NCI-H345 treated with DMSO at 0.1 percent for 48 hours (cell line): ENCODE data around the gene E2F8.

Experiments
- DNase-seq: peaks from one replicate; lab custom pipeline; 2025; ENCODE audit not compliant: unreplicated experiment; lab: John Stamatoyannopoulos, UW

Gene E2F8

DNA sequence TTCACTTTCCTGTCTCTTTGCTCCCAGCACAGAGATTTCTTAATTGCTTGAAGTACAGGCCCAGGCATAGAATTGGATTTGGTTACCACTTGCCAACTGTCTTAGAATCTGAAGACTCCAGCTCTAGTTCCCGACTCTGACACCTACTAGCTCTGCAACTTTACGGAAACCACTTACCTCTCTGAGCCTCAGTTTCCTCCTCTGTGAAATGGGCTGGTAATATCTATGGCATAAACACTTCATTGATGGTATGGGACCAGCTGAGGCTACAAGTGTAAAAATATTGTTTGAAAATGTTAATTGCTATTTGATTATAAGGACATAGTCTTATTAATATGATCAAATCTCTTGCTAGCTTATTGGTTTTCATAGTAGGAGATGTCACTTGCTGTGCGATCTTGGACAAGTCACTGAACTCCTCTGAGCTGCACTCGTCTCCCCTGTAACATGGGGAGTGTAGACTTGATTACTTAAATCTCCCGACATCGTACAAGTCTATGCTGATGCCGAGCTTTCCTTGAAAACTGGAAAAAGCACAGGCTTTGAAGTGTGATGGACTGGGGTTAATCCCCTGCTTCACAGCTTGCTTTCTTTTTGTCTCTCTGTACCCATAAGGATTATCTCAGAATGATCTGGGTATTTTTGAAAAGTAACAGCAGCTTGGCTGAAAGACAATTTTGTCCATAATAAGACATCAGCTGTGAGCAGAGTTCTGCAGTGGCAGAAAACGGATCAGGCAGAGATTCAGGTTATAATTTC, 11.8 kb upstream of the E2F8 start:
- DNase-seq: no peak

DNA sequence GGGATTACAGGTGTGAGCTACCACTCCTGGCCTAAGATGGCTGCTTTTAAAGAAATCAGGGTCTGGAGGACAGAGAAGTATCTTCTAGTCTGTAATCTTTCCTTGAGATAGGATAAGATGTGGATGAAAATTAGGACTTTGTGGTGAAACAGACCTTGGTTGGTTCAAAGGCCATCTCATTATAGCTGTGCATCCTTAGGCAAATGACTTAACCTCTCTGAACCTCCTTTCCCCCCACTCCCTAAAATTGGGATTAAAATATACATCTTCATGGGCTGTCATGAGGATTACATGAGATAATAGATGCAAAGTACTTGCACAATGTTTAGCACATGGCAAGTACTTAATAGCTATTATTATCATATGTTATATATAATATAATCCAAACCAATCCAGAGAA, 10.8 kb upstream of the E2F8 start:
- no peak for DNase-seq

DNA sequence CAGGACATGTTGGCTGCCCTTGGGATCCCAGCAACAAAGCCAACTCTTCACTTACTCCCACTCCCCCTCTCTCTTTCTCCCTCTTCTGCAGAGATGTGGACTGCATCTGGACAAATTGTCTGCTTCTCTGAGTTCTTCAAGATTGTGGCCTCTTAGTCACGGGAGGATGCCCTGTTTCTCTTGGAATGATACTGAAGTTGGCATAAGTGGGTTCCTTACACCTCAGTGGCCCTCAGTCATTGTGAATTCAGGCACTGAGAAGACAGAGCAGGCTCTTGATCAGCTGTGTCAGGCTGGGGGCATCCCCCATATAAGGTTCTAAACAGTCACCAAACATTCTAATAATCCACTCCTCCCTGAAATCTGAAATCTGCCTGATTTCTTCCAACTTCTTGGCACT, 6.1 kb upstream of the E2F8 start:
- DNase-seq: no peak

DNA sequence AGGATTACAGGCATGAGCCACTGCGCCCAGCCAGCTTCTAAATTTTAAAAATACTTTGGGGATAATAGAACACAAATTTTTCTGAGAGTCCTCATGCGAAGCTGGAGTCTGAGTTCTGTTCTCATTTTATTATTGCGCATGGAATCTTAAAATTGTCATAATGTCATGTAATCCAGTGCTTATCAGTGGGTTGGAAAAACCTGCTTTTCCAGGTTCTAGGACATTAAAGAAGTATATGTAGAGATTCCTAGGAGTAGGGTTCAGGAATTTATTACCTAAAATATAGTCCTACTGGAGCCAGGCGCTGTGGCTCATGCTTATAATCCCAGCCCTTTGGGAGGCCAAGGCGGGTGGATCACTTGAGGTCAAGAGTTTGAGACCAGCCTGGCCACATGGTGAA, 4.6 kb upstream of the E2F8 start:
- DNase-seq: no peak

DNA sequence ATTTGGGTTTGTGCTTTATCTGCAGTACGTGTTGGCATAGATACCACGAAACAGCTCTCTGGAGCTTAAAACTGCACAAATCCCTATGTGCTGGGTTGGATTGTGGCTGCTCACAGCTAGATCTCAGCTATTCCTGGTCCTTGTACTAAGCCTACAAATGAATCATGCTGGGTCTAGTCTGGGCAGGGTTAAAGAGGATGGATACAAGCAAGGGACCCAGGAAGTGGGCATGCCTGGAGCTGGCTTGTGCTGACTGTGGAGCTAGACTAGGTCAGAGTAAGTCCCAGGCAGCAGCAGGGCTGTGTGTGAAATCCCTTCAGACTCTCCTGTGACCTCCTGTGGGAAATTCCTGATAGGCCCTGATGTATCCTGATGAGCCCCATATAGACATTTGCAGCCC, 3.9 kb upstream of the E2F8 start:
- no peak for DNase-seq

DNA sequence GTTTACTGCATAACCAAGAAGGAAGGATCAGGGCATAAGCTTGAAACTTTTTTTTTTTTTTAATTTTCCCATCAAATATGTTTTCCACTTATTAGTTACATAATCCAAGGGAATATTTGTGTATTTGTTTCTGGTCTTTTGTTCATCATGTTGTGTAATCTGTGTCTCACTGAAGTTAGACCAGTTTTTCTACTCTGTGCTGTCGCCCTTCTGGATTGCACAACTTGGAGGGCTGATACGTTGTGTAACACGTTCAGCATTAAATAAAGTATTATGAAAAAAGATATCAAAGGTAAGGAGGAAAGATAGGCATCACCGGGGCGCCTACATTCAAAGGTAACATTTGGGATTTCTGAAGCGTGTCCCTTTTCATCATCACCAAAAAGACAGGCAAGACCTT, 3.3 kb upstream of the E2F8 start:
- no peak for DNase-seq

DNA sequence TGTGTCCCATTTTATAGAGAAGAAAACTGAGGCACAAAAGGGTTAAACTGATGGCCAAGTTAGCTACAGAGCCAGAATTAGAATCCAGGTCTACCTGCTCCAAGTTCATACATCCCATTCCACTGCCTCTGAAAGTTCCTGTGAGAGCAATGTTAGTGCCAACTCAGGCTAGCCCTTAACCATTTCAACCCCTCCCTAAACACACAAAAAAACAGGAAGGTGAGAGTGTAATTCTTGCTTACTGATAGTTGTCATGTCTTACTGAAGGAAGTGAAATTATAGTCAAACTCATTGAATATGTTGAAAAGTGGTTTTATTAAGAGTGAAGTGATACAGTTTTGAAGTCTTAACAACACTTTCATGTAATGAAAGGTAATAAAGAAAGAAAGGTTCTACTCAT, 2.9 kb upstream of the E2F8 start:
- no peak for DNase-seq

DNA sequence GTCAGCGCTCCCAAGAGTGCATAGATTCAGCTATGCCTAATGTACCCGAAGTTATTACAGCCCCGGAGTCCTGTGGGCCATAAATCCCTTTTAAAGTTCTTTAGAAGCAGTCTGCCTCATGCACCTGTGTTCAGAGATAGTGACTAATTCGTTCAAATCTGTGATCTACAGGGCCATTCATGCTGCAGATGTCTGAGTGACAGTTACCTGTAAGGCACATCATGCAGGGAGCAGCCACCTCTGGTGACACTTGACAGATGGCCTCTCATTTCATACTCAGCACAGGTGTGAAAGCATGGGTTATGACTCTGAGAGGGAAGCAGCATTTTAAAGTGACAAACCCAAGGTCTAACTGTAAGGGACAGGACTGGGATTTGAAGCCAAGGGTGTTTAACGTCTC, 2.4 kb upstream of the E2F8 start:
- DNase-seq: no peak

DNA sequence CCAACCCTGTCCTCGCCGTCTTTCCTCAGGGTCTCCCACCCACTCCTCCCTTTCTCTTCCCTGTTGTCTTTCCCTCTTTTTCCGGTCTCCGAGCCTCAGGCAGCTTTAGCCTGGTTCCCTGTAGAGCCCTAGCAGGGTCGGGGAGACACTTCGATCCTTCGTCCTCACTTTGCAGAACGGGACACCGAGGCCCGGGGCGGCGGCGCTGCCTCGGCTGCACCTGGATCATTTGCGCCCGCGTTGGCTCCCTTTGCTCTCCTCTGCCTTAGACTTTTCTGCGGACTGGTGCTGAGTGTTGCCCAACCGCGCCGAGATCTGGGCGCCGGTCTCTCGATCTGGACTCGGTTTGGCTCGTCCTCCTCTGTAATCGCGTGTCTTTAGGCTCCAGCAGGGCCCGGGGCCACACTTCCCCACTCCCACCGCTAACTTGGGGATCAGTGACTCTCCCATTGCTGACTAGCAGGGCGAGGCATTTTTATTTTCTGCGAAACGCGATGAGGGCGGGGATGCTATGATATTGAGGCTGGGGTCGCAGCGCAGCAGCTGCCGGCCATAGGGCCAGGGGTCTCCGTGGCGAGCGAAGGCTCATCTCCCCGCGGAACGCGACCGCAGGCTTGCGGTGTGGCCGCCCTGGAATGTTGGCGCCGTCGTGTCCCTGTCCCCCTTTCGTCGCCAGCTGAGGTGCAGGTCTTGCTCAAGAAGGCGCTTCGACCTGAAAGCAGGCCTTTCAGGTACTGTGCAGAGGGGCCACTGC, 1.6 kb upstream of the E2F8 start:
- no peak for DNase-seq

DNA sequence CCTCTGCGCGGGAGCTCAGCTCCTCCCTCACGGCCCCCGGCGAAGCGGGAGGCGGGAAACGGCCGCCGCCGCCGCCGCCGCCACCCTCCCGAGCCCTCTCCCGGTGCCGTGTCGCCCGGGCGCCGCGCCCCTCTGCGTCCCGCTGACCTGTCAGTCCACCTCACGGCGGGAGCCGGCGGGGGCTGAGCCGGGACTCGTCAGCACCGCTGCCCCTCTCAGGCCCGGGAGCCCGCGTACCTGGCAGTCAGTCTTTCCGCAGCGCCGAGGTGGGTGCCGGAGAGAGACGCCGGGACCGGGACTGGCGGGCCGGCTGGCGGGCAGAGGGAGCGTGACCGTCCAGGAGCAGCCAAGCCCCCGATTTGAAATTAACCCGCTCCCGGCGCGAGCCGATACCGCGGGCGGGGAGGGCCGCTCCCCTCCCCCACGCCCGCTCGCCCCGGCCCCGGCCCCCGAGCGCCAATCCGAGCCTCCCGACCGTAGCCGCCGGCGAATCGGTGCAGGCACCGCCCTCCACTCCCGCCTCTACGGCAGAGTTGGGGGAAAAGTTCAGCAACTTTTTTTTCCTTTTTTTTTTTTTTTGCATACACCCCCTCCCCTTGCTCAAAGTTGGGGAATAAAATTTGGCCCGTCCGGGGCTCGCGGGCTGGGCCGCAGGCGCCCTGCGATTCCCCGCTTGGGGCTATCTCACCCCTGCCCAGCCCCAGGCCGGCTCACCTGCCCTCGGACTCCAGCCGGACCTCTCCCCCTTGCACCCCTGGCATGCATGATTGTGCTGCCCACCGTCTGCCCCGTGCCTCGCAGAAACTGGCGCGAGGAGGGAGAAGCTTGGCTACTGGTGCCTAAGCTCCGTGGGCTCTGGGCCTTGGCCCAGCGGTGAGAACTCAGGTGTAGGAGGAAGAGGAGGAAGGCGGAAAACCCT, 774 bp upstream of the E2F8 start:
- no peak for DNase-seq

DNA sequence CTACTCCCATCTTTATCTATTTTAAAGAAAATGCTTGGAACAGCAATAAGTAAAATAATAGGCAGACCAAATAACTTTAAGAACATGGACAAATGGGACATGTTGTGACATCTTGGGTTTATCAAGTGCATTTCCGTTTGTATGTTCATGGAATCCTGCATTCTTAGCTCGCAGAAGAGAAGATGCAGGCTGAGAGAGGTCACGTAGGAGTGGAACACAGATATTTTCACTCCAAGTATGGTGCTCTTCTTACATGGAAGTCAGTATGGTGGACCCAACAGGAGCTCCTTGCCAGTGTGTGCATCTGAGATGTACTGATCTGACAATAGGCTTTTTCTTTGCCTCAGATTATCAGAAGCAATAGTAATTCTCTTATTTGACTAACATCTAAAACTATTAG, 1.7 kb downstream of the E2F8 start:
- DNase-seq: no peak

DNA sequence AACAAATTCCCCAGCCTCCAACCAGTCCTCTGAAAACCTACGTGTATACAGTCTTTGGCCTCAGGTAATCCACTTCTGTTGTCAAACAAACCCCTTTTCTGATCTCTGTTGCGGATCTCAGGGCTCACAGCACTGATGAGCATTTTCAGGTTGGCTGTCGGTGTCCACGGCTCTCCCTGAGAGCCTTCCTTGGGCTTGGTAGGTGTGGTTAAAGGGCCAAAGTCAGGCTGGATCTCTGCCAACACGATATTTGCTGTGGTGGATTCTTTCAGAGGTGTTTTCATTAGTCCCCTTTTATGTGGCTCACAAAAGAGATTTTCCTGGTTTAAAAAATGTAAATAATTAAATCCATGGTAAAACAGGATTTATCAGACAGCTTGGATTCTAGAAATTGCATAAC, 2.9 kb downstream of the E2F8 start:
- DNase-seq: no peak

DNA sequence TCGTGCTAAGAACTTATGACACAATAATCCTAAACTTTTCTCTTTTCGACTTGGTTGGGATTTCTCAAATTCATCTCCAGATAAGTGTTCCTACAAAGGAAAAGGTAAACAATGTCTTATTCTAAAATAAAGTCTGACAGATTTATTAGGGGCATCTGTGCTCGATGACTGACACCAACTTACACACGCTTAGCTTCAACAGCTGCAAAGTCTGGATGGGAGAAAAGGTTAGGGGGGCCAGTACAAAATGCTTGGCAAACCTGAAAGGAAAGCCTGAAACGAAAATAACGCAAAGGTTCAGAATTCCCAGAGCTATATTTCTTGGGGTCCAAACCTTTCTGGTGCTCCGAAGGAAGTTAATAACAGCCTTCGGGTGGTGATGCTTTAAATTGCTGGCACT, 3.4 kb downstream of the E2F8 start:
- no peak for DNase-seq

DNA sequence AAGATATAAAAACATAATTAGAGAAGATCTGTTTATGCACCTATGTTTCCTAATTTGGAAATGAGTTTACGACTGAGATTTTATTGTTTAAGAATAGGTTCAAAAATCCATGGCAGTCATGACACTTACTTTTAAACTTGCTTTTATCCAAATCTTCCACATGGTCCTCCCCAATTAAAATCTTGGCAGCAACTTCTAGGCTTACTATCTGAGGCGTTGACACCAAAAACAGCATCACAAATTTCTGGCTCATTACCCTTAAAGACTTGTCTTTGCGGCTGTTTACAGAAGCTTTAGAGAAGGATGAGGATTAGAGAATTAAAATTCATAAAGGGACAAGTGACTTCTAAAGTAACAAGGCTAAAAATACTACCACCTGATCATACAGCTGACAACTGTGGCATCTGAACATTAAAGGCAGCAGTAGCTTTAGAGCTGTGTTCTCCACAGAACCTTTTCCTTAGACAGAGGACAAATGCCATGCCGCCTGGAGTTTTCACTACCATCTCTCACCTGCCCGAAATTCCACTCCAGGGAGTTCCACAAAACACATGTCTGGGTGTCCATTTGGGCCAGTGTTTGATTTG, 6.4 kb downstream of the E2F8 start:
- no peak for DNase-seq

DNA sequence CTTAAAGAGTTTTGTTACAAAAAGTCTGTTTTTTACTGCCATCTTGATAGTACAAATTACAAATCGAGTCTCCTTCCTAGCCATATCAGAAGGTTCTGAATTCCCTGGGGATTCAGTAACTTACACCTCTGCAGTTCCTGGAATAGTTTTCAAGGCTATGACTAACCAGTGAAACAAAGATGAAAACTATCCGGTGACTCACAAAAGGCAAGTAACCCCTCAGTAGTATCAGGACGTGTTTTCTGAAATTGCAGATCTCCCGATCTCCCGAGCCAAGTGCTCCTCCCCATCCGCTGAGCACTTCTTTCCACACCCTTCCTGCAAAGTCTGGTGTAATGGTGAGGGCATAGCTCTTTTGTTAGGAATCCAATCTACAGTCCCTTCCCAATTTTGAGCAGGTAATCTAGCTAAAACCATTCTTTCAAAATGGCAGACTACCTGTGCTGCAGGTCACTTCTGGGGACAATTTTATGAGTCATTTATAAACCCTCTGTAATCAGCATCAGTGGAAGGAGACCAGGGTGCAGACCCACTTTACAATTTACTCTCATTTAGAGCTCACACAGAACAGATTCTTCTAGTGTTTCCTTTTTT, 7.7 kb downstream of the E2F8 start:
- no peak for DNase-seq

DNA sequence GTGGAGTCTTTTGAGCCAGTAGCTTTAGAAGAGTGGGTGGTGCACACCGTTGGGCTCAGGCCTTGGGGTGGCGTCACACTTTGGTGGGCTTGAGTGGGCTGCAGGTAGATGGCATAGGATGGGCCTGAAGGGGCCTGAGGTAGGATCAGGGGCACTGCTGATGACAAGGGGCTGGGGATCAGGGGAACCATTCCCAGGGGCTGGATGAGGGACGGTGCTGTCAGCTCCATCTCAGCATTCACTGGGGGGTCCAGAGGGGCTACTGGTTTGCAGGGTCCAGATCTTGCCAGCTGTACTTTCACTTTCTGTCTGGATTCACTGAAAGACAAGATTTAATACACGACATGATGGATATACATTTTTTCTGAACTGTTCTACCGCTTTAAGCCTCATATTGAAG, 11.1 kb downstream of the E2F8 start:
- no peak for DNase-seq

DNA sequence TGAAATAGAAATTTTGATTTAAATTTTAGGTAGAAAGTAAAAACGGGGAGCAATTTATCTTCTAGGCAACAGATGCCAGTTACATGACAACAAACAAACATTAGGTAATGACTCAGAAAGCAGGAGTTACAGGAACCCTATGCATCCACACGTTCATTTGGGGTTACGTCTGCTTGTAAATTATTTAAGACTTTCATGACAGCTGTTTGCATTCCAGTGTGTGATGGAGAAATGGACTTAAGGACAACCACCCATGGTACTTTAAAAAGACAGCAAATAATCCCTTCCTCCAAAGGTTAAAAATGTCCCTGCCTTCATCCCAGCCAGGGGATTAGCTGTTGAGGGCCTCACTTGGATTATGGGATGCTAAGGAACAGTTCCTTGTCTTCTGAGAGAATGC, 11.8 kb downstream of the E2F8 start:
- no peak for DNase-seq

DNA sequence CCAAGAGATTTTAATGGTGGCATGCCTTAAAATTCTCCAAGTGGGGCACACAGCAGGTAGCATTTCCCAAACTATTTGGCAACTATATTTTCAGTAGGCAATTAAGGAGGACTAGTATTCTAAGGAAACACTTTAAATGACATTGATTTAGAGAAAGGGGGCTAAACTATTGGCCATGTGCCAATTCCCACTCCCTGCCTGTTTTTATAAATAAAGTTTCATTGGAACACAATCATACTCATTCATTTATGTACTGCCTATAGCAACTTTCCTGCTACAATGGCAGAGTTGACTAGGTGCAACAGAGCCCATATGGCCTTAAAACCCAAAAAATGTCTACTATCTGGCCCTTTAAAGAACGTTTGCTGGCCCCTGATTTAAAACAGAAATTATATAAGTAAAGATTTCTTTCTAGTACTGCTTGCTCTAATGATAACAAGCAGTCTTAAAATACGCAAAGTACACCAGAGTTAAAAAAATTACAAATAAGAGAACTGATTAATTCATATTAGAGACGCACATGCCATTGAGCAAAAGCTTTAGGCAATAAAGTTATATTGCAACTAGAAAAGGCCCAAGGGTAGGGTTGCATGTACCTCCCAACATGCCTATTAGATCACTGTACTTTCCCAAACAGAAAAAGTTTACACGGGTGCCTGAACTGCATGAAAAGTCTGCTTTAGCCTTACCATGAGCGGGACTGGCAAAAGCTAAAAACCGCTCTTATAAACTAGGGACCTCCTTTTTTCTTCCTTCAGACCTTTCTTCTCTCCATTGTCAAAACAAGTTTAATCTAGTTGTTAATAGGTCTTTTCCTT, 14.2 kb downstream of the E2F8 start:
- DNase-seq: no peak

DNA sequence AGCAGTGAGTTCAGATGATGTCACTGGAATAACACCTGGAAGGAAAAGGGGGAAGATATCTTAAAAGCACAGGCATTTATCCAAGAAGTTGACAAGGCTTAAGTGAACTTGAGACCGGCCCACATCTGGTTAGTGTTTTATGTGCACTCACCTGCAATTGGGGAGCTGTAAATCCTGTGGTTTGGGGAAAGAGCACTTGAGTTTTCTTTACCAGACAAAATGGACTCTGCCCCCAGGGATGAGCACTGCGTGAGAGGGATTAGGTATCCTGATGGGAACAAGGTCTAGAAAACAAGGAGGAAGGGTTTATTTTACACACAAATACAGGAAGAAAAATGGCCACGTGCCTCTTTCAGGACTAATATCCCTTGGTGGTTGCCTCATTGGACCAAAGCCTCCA, 15.2 kb downstream of the E2F8 start:
- DNase-seq: no peak

DNA sequence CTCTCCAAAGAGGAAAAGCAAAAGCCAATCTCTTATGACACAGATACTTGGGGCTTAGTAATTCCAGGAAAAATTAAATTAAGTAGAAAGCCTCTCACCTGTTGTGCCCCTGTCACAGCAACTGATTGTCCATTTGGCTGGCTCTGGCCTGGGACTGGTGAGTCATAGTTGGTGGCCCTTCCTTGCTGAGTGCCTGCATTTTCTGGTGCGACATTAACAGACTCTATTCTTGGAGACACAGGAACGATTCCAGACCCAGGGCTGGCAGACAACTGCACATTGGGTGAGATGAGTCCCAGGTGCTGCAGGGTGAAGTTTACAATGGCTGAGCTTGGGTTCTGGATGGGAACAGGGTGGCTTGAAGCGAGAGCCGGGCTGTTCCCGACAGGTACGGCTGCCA, 15.6 kb downstream of the E2F8 start:
- no peak for DNase-seq
